Peyer's patch (tissue), 4 donors: ENCODE results near the gene REPS1. TPM values are rescaled to one million over a fixed set of nuclear protein-coding genes. Genes with fewer than 3 reads are reported as not detected.

Experiments used
- DNase-seq, 3 donors: peaks; one replicate each; pipeline ENCODE4 v3.0.0-alpha.2; 2017 to 2019
- H3K27ac ChIP-seq, 4 donors: fragments of 200-600 bp; sonication (generic); one replicate each; pipeline ENCODE4 v1.5.1; 2016 to 2019
- H3K27me3 ChIP-seq, 2 donors: fragments of 200-600 bp; sonication (generic); one replicate each; pipeline ENCODE4 v1.5.1; 2019
- H3K36me3 ChIP-seq, 3 donors: fragments of 200-600 bp; sonication (generic); one replicate each; pipeline ENCODE4 v1.5.1; 2016 to 2019
- H3K4me1 ChIP-seq, 4 donors: fragments of 200-600 bp; sonication (generic); one replicate each; pipeline ENCODE4 v1.5.1; 2016 to 2019
- H3K4me3 ChIP-seq, 4 donors: fragments of 200-600 bp; sonication (generic); 1 replicate in 3 of 4; 2 replicates in 1 of 4; pipeline ENCODE4 v1.5.1; 2016 to 2019; ENCODE audit warnings: mild to moderate bottlenecking in 1 of 4
- H3K9me3 ChIP-seq, 4 donors: fragments of 200-600 bp; sonication (generic); one replicate each; pipeline ENCODE4 v1.5.1; 2016 to 2019; ENCODE audit warnings: mild to moderate bottlenecking in 1 of 4
- POLR2A ChIP-seq, 2 donors: fragments of 450-650 bp; IDR thresholded peaks; one replicate each; pipeline ENCODE4 v1.5.1; 2017; ENCODE audit warnings: antibody characterized with exemption in 2 of 2, mild to moderate bottlenecking in 2 of 2, moderate library complexity in 2 of 2
- total RNA-seq, 4 donors: library from RNA; depleted of rRNA; stranded (reverse); fragments of >200 nt; gene quantifications; one replicate each; pipeline ENCODE4 v1.1.0, GENCODE V29; 2016
- TF ChIP-seq, protein P1 (sequence below), 6 experiments: fragments of 450-650 bp in 4 of 6; fragments of 200-600 bp in 2 of 6; sonication (generic) in 1 of 6; IDR thresholded peaks; one replicate each; pipeline ENCODE4 v1.5.1; 2017 to 2019; ENCODE audit warnings: antibody characterized with exemption in 6 of 6, mild to moderate bottlenecking in 3 of 6, moderate library complexity in 1 of 6

REPS1 gene
- total RNA-seq, 4 donors from 2014 or later = 26.8 to 90.4 (median 61.5) TPM

DNA sequence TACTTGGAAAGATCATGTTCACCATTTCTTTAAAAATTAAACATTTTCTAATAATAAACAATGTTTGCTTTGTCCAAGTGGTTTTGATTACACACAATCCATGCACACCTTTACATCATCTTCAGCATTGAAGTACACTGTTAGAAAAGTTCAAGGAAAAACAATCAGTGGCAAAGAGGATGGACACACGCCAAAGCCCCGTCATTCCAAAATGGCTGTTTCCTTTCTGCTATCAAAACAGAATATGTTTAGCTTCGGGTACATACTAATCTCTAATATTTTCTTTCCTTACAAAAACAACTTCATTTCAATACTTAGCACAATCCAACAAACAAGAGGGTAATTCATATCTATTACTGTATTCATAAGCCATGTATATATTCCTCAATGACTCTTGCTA is 24.5 kb downstream of the REPS1 start:
- H3K9me3 ChIP-seq = no peaks in the 10 kb centered on the region
- H3K36me3 ChIP-seq = no peaks in the 10 kb centered on the region
- no peak overlapping the region for H3K4me3 ChIP-seq
- H3K27ac ChIP-seq = no peak overlapping the region
- no peaks in the 10 kb centered on the region for H3K27me3 ChIP-seq
- TF ChIP-seq POLR2A (IDR thresholded peaks at IDR 0.05) = no peak
- TF ChIP-seq, protein P1, sequence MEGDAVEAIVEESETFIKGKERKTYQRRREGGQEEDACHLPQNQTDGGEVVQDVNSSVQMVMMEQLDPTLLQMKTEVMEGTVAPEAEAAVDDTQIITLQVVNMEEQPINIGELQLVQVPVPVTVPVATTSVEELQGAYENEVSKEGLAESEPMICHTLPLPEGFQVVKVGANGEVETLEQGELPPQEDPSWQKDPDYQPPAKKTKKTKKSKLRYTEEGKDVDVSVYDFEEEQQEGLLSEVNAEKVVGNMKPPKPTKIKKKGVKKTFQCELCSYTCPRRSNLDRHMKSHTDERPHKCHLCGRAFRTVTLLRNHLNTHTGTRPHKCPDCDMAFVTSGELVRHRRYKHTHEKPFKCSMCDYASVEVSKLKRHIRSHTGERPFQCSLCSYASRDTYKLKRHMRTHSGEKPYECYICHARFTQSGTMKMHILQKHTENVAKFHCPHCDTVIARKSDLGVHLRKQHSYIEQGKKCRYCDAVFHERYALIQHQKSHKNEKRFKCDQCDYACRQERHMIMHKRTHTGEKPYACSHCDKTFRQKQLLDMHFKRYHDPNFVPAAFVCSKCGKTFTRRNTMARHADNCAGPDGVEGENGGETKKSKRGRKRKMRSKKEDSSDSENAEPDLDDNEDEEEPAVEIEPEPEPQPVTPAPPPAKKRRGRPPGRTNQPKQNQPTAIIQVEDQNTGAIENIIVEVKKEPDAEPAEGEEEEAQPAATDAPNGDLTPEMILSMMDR (IDR thresholded peaks at IDR 0.05) = no peak
- no peak for DNase-seq
- H3K4me1 ChIP-seq = peaks cover 0 to 12% (median 2%) of the 10 kb centered on the region in 4 donors

DNA sequence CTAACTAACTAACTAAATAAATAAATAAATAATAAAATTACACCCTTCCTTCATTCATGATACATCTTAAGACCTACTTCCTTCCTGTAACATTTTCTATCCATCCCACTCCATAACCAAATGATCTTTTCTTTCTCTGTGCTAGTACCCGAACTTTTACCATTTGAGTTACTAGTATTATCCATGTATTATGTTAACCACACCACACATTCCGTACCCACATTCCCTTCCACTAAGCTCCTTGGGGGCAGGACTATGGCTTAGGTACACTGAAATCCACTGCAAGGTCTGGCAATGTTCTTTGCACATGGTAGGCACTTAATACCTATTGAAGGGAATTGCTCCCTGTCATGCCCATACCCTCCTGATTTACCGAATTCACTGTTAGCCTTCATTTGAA is 24.9 kb downstream of the REPS1 start:
- H3K27me3 ChIP-seq = no peaks in the 10 kb centered on the region

DNA sequence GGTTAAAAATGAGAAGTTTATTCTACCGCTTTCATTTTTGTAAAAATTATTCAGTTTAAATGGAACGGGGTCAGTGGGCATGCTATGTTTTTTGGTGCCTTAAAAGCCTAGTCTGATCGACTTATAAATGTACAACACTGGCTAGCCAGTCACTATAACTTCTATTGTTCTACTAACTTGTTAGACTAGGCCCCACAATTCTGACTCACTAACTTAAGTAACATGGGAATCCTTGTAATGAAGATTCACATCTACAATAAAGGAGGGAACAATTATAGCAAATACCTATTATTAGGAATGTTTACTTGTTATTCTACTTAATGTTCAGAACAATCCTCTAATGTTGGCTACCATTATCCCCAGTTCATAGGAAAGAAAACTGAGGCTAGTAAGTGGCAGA is 28.5 kb downstream of the REPS1 start:
- Histone ChIP-seq H3K4me3 (no peak overlapping the region), H3K27me3 (no peaks in the 10 kb centered on the region), H3K36me3 (no peaks in the 10 kb centered on the region), H3K4me1 (peaks cover 0 to 11% (median 3%) of the 10 kb centered on the region in 4 donors), H3K27ac (no peak overlapping the region), H3K9me3 (no peaks in the 10 kb centered on the region)
- TF ChIP-seq, protein P1 (IDR thresholded peaks at IDR 0.05) = no peak
- no peak for TF ChIP-seq POLR2A (IDR thresholded peaks at IDR 0.05)
- no peak for DNase-seq

More for the DNA sequence above, 24.9 kb downstream of the REPS1 start:
- H3K27ac ChIP-seq = no peak overlapping the region
- no peak for TF ChIP-seq POLR2A (IDR thresholded peaks at IDR 0.05)
- TF ChIP-seq, protein P1 (IDR thresholded peaks at IDR 0.05) = no peak
- peaks cover 0 to 13% (median 3%) of the 10 kb centered on the region in 4 donors for H3K4me1 ChIP-seq
- no peak for DNase-seq
- no peak overlapping the region for H3K4me3 ChIP-seq
- H3K36me3 ChIP-seq = no peaks in the 10 kb centered on the region
- no peaks in the 10 kb centered on the region for H3K9me3 ChIP-seq

DNA sequence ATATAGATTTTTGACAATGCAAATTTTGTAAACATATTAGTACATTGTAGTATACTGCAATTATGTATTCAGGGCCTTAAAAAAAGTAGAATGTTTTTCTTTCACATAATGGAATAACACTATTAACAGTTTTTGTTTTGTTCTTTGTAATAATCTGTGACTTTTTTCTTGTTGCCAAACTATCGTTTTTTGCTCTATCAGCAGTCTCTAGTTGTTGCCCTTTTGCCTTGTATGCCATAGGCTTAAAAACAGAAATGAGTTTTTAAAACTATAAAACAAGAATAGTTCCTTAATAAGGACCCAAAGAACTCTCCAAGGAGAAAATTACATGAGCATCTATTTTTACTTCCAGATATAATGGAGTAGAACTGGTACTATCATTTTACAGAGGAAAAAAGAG is 29.5 kb downstream of the REPS1 start:
- H3K36me3 ChIP-seq = no peaks in the 10 kb centered on the region
- no peak for TF ChIP-seq POLR2A (IDR thresholded peaks at IDR 0.05)
- TF ChIP-seq, protein P1 (IDR thresholded peaks at IDR 0.05) = no peak
- peaks cover 0 to 11% (median 3%) of the 10 kb centered on the region in 4 donors for H3K4me1 ChIP-seq
- H3K27ac ChIP-seq = no peak overlapping the region
- no peaks in the 10 kb centered on the region for H3K9me3 ChIP-seq
- no peak overlapping the region for H3K4me3 ChIP-seq
- DNase-seq = no peak
- H3K27me3 ChIP-seq = no peaks in the 10 kb centered on the region

DNA sequence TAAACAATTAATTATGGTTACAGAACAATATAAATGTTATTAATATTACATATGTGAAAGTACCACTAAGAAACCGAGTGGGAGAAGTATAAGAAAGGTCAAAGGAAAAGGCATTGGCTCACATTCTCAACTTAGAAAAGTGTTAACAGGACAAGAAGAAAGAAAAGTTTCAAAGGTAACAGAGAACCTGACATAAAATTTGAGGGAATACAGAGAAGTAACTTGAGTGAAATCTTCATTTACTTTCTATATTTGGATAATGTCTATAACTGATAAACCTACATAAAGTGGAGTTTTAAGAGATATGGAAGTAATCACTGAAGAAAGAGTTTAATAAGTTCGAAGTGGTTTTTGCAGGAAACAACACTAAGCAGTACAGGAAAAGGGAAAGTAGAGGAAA is 30.1 kb downstream of the REPS1 start:
- no peak for DNase-seq
- Histone ChIP-seq H3K9me3 (no peaks in the 10 kb centered on the region), H3K27me3 (no peaks in the 10 kb centered on the region), H3K4me1 (peaks cover 0 to 11% (median 3%) of the 10 kb centered on the region in 4 donors), H3K36me3 (no peaks in the 10 kb centered on the region), H3K27ac (peak overlapping the region in 1 of 4 donors; percentile 24), H3K4me3 (no peak overlapping the region)
- no peak for TF ChIP-seq POLR2A (IDR thresholded peaks at IDR 0.05)
- TF ChIP-seq, protein P1 (IDR thresholded peaks at IDR 0.05) = no peak

DNA sequence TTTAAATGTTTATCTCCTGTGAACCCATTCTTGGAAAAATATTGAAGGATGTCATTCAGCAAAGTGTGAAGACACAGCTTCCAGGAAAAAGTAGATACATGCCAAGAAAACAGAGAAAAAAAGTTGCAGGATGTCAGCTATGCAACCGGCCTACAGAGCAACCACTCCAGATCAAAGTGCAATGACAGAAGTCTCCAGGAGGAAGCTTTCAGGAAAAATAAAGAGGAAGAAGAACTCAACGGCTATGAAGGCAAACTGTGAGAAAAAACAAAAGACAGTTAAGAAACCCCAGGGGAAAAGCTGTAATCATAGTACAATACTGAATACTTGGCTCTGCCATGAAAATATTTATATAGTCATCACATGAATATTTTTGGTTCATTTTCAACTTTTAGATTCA is 30.6 kb downstream of the REPS1 start:
- Histone ChIP-seq H3K9me3 (no peaks in the 10 kb centered on the region), H3K4me3 (no peak overlapping the region), H3K4me1 (peaks cover 0 to 11% (median 3%) of the 10 kb centered on the region in 4 donors), H3K36me3 (no peaks in the 10 kb centered on the region), H3K27ac (peak overlapping the region in 1 of 4 donors; percentile 24), H3K27me3 (no peaks in the 10 kb centered on the region)
- TF ChIP-seq, protein P1 (IDR thresholded peaks at IDR 0.05) = peak in 1 of 6 experiments; percentile 5
- TF ChIP-seq POLR2A (IDR thresholded peaks at IDR 0.05) = no peak
- no peak for DNase-seq
